HL-60/S4 (cell line): ENCODE data around the gene NFASC.

Source experiments
- in situ Hi-C: fragments of 300-500 bp; cut with MboI; formaldehyde crosslinking; loops from 2 replicates; pipeline ENCODE4 v1.14.3; 2022; ENCODE audit warnings: low sequenced_read_pairs

The NFASC gene

GRCh38 chr1:205001162-205001561 lies 130.5 kb downstream of the NFASC start:
- in situ Hi-C loops, result no loop called here

GRCh38 chr1:205002705-205003104 lies 132.0 kb downstream of the NFASC start:
- in situ Hi-C loops, result no loop called here

GRCh38 chr1:205003358-205004131 lies 132.9 kb downstream of the NFASC start:
- in situ Hi-C loops, result no loop called here

- in situ Hi-C loops, result no loop called here
Measured at GRCh38 chr1:205004351-205004750, 133.7 kb downstream of the NFASC start.

GRCh38 chr1:205008896-205009295 lies 138.2 kb downstream of the NFASC start:
- in situ Hi-C loops, result no loop called here

- in situ Hi-C loops, result no loop called here
Measured at GRCh38 chr1:205009670-205010069, 139.0 kb downstream of the NFASC start.

- in situ Hi-C loops, result no loop called here
Measured at GRCh38 chr1:205012391-205013140, 141.9 kb downstream of the NFASC start.

- in situ Hi-C loops, result no loop called here
Measured at GRCh38 chr1:205013683-205014367, 143.2 kb downstream of the NFASC start.

GRCh38 chr1:205014783-205015182 lies 144.1 kb downstream of the NFASC start:
- in situ Hi-C loops, result no loop called here

GRCh38 chr1:205015241-205015640 lies 144.6 kb downstream of the NFASC start:
- in situ Hi-C loops, result no loop called here

- in situ Hi-C loops, result no loop called here
Measured at GRCh38 chr1:205016075-205016474, 145.4 kb downstream of the NFASC start.

- in situ Hi-C loops, result no loop called here
Measured at GRCh38 chr1:205016584-205016983, 145.9 kb downstream of the NFASC start.

GRCh38 chr1:205017001-205017400 lies 146.3 kb downstream of the NFASC start:
- in situ Hi-C loops, result no loop called here

- in situ Hi-C loops, result no loop called here
Measured at GRCh38 chr1:205017766-205018165, 147.1 kb downstream of the NFASC start.

- in situ Hi-C loops, result no loop called here
Measured at GRCh38 chr1:205018381-205018780, 147.7 kb downstream of the NFASC start.

- in situ Hi-C loops, result no loop called here
Measured at GRCh38 chr1:205020466-205020865, 149.8 kb downstream of the NFASC start.

GRCh38 chr1:205024679-205025078 lies 154.0 kb downstream of the NFASC start:
- in situ Hi-C loops, result no loop called here

GRCh38 chr1:205025239-205025638 lies 154.6 kb downstream of the NFASC start:
- in situ Hi-C loops, result no loop called here

GRCh38 chr1:205026181-205026580 lies 155.5 kb downstream of the NFASC start:
- in situ Hi-C loops, result no loop called here

GRCh38 chr1:205028390-205028789 lies 157.7 kb downstream of the NFASC start:
- in situ Hi-C loops, result no loop called here

GRCh38 chr1:205028924-205029323 lies 158.3 kb downstream of the NFASC start:
- in situ Hi-C loops, result no loop called here

- in situ Hi-C loops, result no loop called here
Measured at GRCh38 chr1:205030241-205030640, 159.6 kb downstream of the NFASC start.
